Prostate gland (tissue), 2 donors: ENCODE measurements around the gene PNMA3.

Experiments used
- CTCF ChIP-seq, 4 experiments: fragments of 200-600 bp in 2 of 4; fragments of 450-650 bp in 2 of 4; sonication (generic) in 2 of 4; IDR thresholded peaks; 1 replicate in 3 of 4; 2 replicates in 1 of 4; pipeline ENCODE4 v1.5.1; 2016 to 2019; ENCODE audit warnings: antibody characterized with exemption in 4 of 4, mild to moderate bottlenecking in 2 of 4, moderate library complexity in 2 of 4
- POLR2A ChIP-seq: fragments of 450-650 bp; IDR thresholded peaks from one replicate; pipeline ENCODE4 v1.6.1; 2016; ENCODE audit warnings: antibody characterized with exemption, mild to moderate bottlenecking
- POLR2AphosphoS5 ChIP-seq: sonication (generic); formaldehyde crosslinking; IDR thresholded peaks from one replicate; pipeline ENCODE4 v1.6.1; 2017; ENCODE audit warnings: antibody characterized with exemption

- TF ChIP-seq CTCF (IDR thresholded peaks at IDR 0.05) = no peak
- no peak for TF ChIP-seq POLR2AphosphoS5
- no peak for TF ChIP-seq POLR2A
Measured at GRCh38 chrX:153057281-153057680, 1.0 kb downstream of the PNMA3 start.
